ENCODE results near the gene RBM12. TPM values are rescaled to one million over a fixed set of nuclear protein-coding genes. Genes with fewer than 3 reads are reported as not detected.
"Not testable (repeated sequence)": the region's sequence is repeated elsewhere in the genome, so short reads cannot be mapped to it uniquely, and the experiment has no call there.

Gene RBM12
- total and polyA plus RNA-seq, 2 of the 4 experiments (the other 2 are of a cell fraction): 44.7 to 65.8 TPM

- H3K56ac ChIP-seq (ENCODE audit: extremely low read depth, insufficient read depth, low read length); dilution Hi-C loops (cut with HindIII; ENCODE audit: low sequenced_read_pairs, unreplicated experiment); H2BK120ac ChIP-seq (ENCODE audit: low read depth, low read length); H4K8ac ChIP-seq (ENCODE audit: low read depth in 2 of 2, low read length in 2 of 2); H3K4me2 ChIP-seq (ENCODE audit: low read depth, low read length); H3K14ac ChIP-seq (replicated peaks; ENCODE audit: low read depth, low read length); H3K18ac ChIP-seq (ENCODE audit: low read depth, low read length); H3K27ac ChIP-seq (ENCODE audit: insufficient read depth, low read length); ATAC-seq (ENCODE audit: low read depth); H4K5ac ChIP-seq (ENCODE audit: low read depth, low read length); H2BK20ac ChIP-seq (ENCODE audit: low read depth, low read length); BruUV-seq (replicated peaks); H4K91ac ChIP-seq (ENCODE audit: insufficient read depth, low read depth, low read length); H2AK5ac ChIP-seq (ENCODE audit: low read depth, low read length); H3K4ac ChIP-seq (ENCODE audit: low read depth, low read length); H3K9ac ChIP-seq (ENCODE audit: low read depth, low read length); H3K9me1 ChIP-seq (ENCODE audit: insufficient read depth, low read length); H3K23ac ChIP-seq (ENCODE audit: low read depth, low read length); H2AFZ ChIP-seq (replicated peaks; ENCODE audit: low read length, poor library complexity); H2AK9ac ChIP-seq (replicated peaks; ENCODE audit: low read depth, low read length, poor library complexity); H3K9me3 ChIP-seq (ENCODE audit: control insufficient read depth, insufficient read depth, low read length); POLR2A ChIA-PET (ENCODE audit: unreplicated experiment); H2BK5ac ChIP-seq (ENCODE audit: low read depth, low read length, poor library complexity, severe bottlenecking); H3K4me3 ChIP-seq (ENCODE audit: insufficient read depth, low read depth, low read length); CTCF ChIA-PET; DNase-seq; in situ Hi-C loops (cut with MboI; ENCODE audit: low sequenced_read_pairs); H3K27me3 ChIP-seq (ENCODE audit: control insufficient read depth, insufficient read depth, low read length); H3K4me1 ChIP-seq (ENCODE audit: control insufficient read depth, insufficient read depth, low read length); H2BK15ac ChIP-seq (ENCODE audit: low read depth, low read length): not testable (repeated sequence)
- H3K79me1 ChIP-seq (ENCODE audit: low read depth in 1 of 2, low read length in 2 of 2): peaks cover 2 to 46% of the 10 kb centered on the region in 2 experiments
- WGBS, 2 experiments (ENCODE audit: extremely low coverage in 2 of 2, insufficient read length in 1 of 2): 92% methylated on average over 2 of the region's 11 CpGs; no CpG with 5 or more reads in 1 of the 2 experiments
- H3K36me3 ChIP-seq (ENCODE audit: control insufficient read depth, insufficient read depth, low read length): peaks cover 62% of the 10 kb centered on the region
- peaks cover 63% of the 10 kb centered on the region for H4K20me1 ChIP-seq (ENCODE audit: insufficient read depth, low read length)
- intact Hi-C loops (cut with micrococcal nuclease): loop anchor here (10.0 kb wide), 1 partner anchor 179 kb away; no protein-coding TSS in a partner anchor
Measured at GRCh38 chr20:35705894-35706293, 41.2 kb upstream of the RBM12 start.

Measured in IMR-90 (cell line).